Stimulated activated CD8-positive, alpha-beta memory T cell treated with anti-CD3 and anti-CD28 coated beads, Interleukin-7, amount 100 ng/mL, for 4 hours (primary cell): Measurements from ENCODE around the gene CLDN18.

Experiments used
- DNase-seq, 2 donors: peaks; one replicate each; pipeline ENCODE4 v3.0.0-alpha.2; 2020; ENCODE audit warnings: low read depth in 2 of 2

Gene CLDN18

DNA sequence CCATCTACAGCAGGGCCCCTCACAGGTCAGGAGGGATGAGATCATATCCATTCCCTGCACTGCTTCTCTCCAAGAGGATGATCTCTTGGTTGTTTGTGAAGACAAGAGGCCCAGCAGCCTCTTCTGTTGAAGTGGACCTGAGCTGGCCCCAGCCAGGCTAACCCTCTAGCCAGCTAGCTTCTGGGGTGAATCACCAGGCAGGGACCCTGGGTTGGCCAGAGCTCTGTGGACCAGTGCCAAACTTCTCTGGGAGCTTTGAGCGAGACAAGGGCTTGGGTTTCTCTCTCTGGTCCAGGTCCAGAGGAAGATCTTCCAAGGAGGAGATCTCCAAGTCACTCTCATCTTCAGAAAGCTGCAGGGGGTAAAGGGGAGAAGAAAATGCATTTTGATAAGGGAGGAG lies 52.7 kb downstream of the CLDN18 start:
- no peak for DNase-seq

GRCh38 chr3:138063416-138063815 lies 53.5 kb downstream of the CLDN18 start:
- DNase-seq: no peak

DNA sequence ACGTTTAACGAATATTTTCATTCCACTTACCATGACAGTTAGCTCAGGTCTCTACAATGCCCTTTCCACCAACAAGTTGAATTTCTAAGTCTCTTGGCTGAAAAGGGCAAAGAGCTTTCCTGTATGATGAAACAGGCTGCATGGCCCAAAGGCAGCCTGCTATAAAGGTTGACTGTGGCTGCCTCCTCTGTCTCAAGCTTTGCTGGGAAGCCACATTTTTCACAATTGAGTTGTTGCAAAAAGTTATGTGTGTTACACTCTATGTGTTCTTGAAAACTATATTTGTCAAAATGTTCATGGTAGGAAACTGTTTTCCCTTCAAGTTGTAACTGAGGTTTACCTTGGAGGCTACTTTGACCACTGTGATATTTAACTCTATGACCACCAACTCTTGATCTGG lies 56.0 kb downstream of the CLDN18 start:
- no peak for DNase-seq

GRCh38 chr3:138066383-138066782 lies 56.4 kb downstream of the CLDN18 start:
- no peak for DNase-seq

DNA sequence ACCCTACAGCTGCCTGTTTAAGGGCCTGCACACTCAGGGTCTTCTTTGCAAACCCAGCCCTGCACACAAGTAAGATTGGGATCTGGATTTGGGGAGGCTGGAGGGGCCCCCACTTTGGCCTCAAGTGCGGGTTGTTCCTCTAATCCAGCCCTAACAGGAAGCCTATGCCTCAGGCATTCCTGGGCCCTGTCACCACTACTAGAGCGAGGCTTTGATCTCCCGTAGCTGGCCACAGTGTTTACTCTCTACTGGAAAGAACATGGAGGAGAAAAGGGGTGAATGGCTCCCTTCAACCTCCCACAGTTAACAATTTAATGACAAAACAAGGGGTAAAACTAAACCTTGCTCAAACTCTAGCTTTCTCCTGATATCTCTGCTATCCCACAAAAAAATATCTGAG lies 57.0 kb downstream of the CLDN18 start:
- no peak for DNase-seq

DNA sequence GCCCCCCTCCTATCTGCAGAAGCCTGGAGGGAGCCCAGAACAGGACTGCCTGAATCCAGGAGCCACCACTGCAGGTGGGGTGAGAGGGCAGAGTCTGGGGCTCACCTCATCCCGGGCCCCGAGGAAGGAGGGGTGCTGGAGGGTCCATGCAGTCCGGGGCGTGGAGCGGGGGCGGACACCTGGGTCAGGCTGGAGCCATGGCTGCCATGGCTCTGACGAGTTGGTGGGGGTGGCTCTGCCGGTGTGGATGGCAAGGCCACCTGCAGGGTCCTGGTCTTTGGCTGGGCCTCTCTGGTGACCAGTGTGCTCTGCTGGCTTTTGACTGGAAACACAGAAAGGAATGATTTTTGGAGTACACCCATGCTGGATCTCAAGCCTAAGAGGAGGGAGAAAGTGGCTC lies 58.1 kb downstream of the CLDN18 start:
- DNase-seq: no peak

DNA sequence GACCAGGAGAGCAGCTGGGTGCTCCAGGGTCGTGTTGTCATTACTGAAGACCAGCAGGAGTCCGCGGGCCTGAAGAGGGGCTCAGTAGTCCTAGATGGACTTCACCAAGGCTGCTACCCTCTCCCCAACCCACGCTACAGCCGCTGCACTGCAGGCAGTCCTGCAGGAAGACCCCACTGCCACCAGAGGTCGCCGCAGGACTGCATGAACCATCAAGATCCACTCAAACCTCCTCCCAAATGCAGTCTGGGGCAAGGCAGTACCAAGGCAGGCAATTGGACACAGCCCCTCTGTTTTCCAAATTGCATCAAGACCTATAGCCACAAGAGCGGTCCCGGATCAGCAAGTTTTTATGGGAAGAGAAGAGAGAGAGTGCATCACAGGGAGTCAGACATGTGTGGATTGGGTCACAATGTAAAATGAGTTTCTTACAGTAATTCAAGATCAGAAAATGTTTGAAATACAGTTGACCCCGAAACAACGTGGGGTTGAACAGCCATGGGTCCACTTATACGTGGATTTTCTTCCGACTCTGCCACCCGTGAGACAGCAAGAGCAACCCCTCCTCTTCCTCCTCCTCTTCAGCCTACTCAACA lies 58.7 kb downstream of the CLDN18 start:
- DNase-seq: peak; percentile 47 to 52

GRCh38 chr3:138070006-138070405 lies 60.0 kb downstream of the CLDN18 start:
- DNase-seq: no peak

GRCh38 chr3:138072796-138073195 lies 62.8 kb downstream of the CLDN18 start:
- no peak for DNase-seq

GRCh38 chr3:138078096-138078495 lies 68.1 kb downstream of the CLDN18 start:
- DNase-seq: no peak

GRCh38 chr3:138078901-138079344 lies 69.0 kb downstream of the CLDN18 start:
- no peak for DNase-seq

- DNase-seq: no peak
Measured at GRCh38 chr3:138079901-138080300, 69.9 kb downstream of the CLDN18 start.

- DNase-seq: no peak
Measured at GRCh38 chr3:138081371-138082084, 71.6 kb downstream of the CLDN18 start.

DNA sequence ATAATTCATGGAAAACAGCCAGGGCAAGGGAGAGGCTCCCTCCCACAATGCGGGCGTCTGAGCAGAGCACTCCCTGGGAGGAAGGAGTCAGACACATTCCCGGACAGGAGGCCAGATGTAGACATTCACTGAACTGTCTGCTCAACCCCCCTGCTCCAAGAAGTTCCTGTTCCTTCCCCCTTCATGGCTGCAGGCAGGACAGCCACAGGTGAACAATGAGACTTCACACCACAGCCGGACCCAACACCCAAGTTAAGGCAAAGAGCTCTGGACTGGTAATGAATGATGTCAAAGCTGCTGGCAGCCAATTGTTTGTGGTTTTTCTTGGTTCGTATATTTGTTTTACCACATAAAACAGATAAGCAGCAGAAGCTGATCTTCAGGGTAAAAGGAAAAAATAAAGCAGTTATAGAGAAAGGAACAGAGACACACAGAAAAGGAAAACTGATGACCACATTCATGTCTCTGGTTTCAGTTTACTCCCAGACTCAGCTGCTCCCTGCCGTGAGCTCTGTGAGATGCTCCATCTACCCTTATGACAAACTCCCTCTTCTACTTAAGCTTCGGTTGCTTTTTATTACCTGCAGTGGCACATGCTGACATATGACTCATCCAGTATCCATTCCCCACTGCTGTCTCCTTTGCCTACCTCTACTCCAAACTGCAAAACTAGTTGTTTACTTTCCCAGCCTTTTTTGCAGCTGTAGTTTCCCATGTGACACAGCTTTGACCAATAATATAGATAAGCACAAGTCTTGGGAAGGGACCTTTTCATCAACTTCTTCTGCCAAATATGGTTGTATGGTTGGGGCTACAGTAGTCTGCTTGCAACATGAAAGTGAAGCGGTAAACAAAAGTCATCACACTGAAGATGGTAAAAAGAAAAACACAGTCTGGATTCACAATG lies 72.4 kb downstream of the CLDN18 start:
- no peak for DNase-seq

- DNase-seq: no peak
Measured at GRCh38 chr3:138082992-138083386, 73.0 kb downstream of the CLDN18 start.
